Body of pancreas (tissue), 4 donors: ENCODE results near the gene KDM4B.

Experiments
- CTCF ChIP-seq, 7 experiments: fragments of 450-650 bp in 4 of 7; fragments of 200-600 bp in 3 of 7; sonication (generic) in 3 of 7; IDR thresholded peaks; one replicate each; pipeline ENCODE4 v1.5.1; 2016 to 2019; ENCODE audit warnings: antibody characterized with exemption in 7 of 7
- POLR2A ChIP-seq, 3 donors: fragments of 450-650 bp; IDR thresholded peaks; one replicate each; pipeline ENCODE4 v1.6.1; 2016; ENCODE audit warnings: antibody characterized with exemption in 3 of 3, mild to moderate bottlenecking in 2 of 3

- TF ChIP-seq CTCF (IDR thresholded peaks at IDR 0.05) (no peak), POLR2A (IDR thresholded peaks at IDR 0.05) (no peak)
These were observed 114.6 kb downstream of the KDM4B start for GRCh38 chr19:5083547-5083965.
